Type B pancreatic cell (in vitro differentiated cells): ENCODE results near the gene SOHLH1. TPM values are rescaled to one million over a fixed set of nuclear protein-coding genes. Genes with fewer than 3 reads are reported as not detected.

Source experiments
- DNase-seq: peaks from one replicate; pipeline ENCODE4 v3.0.0; 2021; ENCODE audit warnings: mixed read lengths; ENCODE audit not compliant: unreplicated experiment; ENCODE audit errors: extremely low spot score
- H3K27ac Mint-ChIP-seq: 2 replicates; pipeline ENCODE4 v1.8.0; 2021; ENCODE audit warnings: mild to moderate bottlenecking, mixed read lengths
- H3K27me3 Mint-ChIP-seq: 2 replicates; pipeline ENCODE4 v1.8.0; 2021; ENCODE audit warnings: mixed read lengths
- H3K36me3 Mint-ChIP-seq: 2 replicates; pipeline ENCODE4 v1.8.0; 2021; ENCODE audit warnings: mixed read lengths
- H3K4me1 Mint-ChIP-seq: one replicate; pipeline ENCODE4 v1.8.0; 2021; ENCODE audit warnings: mixed read lengths; ENCODE audit not compliant: unreplicated experiment
- H3K4me3 Mint-ChIP-seq: 2 replicates; pipeline ENCODE4 v1.8.0; 2021; ENCODE audit warnings: mild to moderate bottlenecking, mixed read lengths
- H3K9me3 Mint-ChIP-seq: 2 replicates; pipeline ENCODE4 v1.8.0; 2021; ENCODE audit warnings: mixed read lengths
- total RNA-seq: library from RNA; stranded (reverse); gene quantifications from 2 replicates; pipeline ENCODE4 v1.2.1, GENCODE V29; 2021; ENCODE audit warnings: low replicate concordance
- TF ChIP-seq, protein P1 (sequence below): fragments of 200-600 bp; sonication (generic); conservative IDR thresholded peaks from 2 replicates; pipeline ENCODE4 v1.5.0; 2021; ENCODE audit warnings: antibody characterized with exemption, mild to moderate bottlenecking

SOHLH1 gene
- total RNA-seq, 1 donor from 2014 or later, result not detected

DNA sequence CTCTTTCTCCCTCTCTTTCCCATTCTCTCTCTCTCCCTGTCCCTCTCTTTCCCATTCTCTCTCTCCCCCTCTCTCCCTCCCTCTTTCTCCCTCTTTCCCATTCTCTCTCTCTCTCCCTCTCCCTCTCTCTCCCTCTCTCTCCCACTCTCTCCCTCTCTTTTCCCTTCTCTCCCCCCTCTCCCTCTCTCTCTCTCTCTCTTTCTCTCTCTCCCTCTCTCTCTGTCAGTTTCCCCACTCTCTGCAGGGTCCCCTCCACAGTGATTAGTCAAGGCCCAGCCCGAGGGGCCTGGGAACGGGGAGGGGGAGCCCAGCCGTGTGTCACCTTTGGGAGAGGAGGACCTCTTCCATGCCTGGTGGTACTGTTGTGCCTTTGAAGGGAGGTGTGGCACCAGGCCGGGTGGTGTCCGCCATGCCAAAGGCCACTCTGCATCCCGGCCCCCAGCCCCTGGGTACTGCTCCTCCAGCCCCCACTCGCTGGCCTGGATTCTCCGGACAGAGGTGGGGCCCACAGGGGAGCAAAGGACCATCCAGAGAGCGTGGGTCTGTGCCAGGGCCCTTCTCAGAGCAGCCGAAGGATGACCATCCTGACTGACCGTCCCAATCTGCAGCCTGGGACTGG, 28.1 kb upstream of the SOHLH1 start:
- DNase-seq, result no peak
- H3K4me1 Mint-ChIP-seq, result no peaks in the 10 kb centered on the region
- TF ChIP-seq, protein P1, sequence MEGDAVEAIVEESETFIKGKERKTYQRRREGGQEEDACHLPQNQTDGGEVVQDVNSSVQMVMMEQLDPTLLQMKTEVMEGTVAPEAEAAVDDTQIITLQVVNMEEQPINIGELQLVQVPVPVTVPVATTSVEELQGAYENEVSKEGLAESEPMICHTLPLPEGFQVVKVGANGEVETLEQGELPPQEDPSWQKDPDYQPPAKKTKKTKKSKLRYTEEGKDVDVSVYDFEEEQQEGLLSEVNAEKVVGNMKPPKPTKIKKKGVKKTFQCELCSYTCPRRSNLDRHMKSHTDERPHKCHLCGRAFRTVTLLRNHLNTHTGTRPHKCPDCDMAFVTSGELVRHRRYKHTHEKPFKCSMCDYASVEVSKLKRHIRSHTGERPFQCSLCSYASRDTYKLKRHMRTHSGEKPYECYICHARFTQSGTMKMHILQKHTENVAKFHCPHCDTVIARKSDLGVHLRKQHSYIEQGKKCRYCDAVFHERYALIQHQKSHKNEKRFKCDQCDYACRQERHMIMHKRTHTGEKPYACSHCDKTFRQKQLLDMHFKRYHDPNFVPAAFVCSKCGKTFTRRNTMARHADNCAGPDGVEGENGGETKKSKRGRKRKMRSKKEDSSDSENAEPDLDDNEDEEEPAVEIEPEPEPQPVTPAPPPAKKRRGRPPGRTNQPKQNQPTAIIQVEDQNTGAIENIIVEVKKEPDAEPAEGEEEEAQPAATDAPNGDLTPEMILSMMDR, result no peak
- peaks cover 33% of the 10 kb centered on the region for H3K27me3 Mint-ChIP-seq
- H3K4me3 Mint-ChIP-seq, result no peak overlapping the region
- no peaks in the 10 kb centered on the region for H3K36me3 Mint-ChIP-seq
- no peak overlapping the region for H3K27ac Mint-ChIP-seq
- peaks cover 15% of the 10 kb centered on the region for H3K9me3 Mint-ChIP-seq

DNA sequence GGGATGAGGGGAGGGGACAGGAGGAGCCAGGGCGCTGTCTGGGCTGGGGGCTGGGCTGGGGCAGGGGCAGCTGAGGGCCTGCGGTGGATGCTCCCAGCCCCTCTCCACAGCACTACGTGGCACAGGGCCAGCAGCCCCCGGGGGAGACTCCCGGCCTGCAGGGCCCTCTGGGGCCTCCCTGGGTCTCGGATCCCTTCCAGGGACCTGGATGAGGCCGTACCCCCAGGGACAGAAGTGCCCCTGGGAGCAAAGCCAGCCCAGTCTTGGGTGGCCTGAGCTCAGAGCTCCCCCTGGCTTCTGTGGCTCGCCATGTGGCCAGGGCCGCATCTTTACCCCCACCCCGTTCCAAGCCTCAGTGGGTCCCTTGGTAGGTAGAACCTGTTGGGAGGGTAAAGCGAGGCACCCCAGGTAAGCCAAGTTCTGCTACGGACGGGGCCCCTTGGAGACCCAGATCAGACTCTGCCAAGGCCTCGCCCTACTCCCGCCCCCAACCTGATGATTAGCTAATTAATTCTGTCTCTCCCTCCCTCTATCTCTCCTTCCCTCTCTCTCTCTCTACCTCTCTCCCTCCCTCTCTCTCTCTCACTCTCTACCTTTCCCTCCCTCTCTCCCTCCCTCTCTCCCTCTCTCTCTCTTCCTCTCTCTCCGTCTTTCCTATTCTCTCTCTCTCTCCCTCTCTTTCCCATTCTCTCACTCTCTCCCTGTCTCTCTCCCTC, 27.0 kb upstream of the SOHLH1 start:
- H3K27me3 Mint-ChIP-seq, result peaks cover 29% of the 10 kb centered on the region
- DNase-seq, result no peak
- no peaks in the 10 kb centered on the region for H3K36me3 Mint-ChIP-seq
- H3K4me1 Mint-ChIP-seq, result no peaks in the 10 kb centered on the region
- TF ChIP-seq, protein P1, result no peak
- H3K4me3 Mint-ChIP-seq, result no peak overlapping the region
- peaks cover 9% of the 10 kb centered on the region for H3K9me3 Mint-ChIP-seq
- H3K27ac Mint-ChIP-seq, result no peak overlapping the region

DNA sequence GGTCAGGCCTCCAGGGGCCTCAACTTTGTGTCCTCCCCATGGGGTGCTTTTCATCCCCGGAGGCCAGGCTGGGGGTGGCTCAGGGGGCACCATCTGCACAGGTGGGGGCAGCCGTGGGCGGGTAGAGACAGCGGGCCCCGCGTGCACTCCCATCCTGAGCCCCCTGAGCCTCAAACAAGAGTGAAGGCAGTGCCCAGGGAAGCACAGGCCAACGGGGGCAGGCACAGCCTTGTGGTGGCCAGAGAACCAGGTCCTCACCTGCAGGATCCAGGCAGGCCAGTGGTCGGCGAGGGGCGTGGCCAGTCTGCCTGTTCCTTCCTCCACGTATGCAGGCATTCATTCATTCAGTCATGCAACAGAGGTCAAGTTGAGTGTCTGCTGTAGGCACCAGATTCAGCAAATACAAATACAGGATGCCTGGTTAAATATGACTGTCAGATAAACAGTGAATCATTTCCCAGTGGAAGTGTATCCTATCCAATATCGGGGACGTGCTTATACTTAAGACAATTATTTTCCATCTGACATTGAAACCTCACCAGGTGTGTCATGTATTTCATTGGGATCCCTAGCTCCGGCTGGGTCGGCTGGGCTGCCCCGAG, 25.0 kb upstream of the SOHLH1 start:
- TF ChIP-seq, protein P1, result no peak
- Mint-ChIP-seq H3K9me3 (no peaks in the 10 kb centered on the region), H3K27ac (no peak overlapping the region), H3K4me1 (no peaks in the 10 kb centered on the region), H3K27me3 (peaks cover 18% of the 10 kb centered on the region), H3K4me3 (no peak overlapping the region), H3K36me3 (no peaks in the 10 kb centered on the region)
- no peak for DNase-seq

DNA sequence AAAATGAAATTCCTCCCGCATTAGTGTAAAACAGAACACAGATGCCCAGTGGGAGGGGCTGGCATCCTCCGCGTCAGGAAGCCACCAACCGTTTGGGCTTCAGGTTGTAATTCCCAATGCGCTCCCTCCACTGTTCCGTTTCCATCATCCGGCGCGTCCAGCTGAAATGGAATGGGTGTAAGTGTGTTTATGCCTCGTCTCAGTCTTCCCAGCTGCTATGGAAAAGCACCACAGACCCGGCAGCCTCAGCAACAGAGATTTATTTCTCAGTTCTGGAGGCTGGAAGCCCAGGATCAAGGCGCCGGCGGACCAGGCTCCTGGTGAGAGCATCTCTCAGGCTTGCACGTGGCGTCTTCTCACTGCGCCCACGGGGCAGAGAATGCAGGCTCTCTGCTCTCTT, 23.1 kb upstream of the SOHLH1 start:
- Mint-ChIP-seq H3K9me3 (no peaks in the 10 kb centered on the region), H3K4me1 (no peaks in the 10 kb centered on the region), H3K36me3 (no peaks in the 10 kb centered on the region), H3K27me3 (peaks cover 14% of the 10 kb centered on the region), H3K27ac (no peak overlapping the region), H3K4me3 (no peak overlapping the region)
- no peak for DNase-seq
- TF ChIP-seq, protein P1, result no peak

DNA sequence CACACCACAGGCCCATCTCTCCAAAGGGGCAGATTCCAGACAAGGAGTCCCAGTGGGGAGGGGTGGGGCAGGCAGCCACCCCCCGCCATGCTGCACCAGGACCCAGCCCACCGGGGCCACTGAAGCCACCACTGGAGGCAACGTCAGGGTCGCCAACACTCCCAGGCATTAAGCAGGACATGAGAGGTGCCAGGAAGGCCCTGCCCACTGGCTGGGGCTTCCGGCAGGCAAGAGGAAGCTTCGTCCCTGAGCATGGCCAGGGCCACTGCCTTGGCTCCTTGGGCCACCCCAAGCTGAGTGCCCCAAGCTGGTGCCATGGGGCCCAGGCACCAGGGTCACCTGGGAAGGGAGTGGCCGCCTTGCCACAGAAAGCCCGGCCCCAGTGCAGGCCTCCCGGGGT, 20.2 kb upstream of the SOHLH1 start:
- H3K36me3 Mint-ChIP-seq, result no peaks in the 10 kb centered on the region
- H3K27ac Mint-ChIP-seq, result no peak overlapping the region
- H3K27me3 Mint-ChIP-seq, result peaks cover 34% of the 10 kb centered on the region
- H3K9me3 Mint-ChIP-seq, result no peaks in the 10 kb centered on the region
- no peak overlapping the region for H3K4me3 Mint-ChIP-seq
- TF ChIP-seq, protein P1, result no peak
- no peaks in the 10 kb centered on the region for H3K4me1 Mint-ChIP-seq
- DNase-seq, result no peak
